Gastrocnemius medialis (tissue), 4 donors: ENCODE data around the gene AAMDC.

Experiments used
- POLR2A ChIP-seq, 2 donors: fragments of 450-650 bp; IDR thresholded peaks; one replicate each; pipeline ENCODE4 v1.6.1; 2017; ENCODE audit warnings: antibody characterized with exemption in 2 of 2, mild to moderate bottlenecking in 2 of 2, moderate library complexity in 2 of 2
- TF ChIP-seq, protein P1 (sequence below), 5 experiments: fragments of 450-650 bp in 3 of 5; fragments of 200-600 bp in 2 of 5; sonication (generic) in 2 of 5; IDR thresholded peaks in 4 of 5; conservative IDR thresholded peaks in 1 of 5; 1 replicate in 4 of 5; 2 replicates in 1 of 5; pipeline ENCODE4 v1.5.1; 2016 to 2019; ENCODE audit warnings: antibody characterized with exemption in 5 of 5, mild to moderate bottlenecking in 3 of 5, moderate library complexity in 3 of 5

DNA sequence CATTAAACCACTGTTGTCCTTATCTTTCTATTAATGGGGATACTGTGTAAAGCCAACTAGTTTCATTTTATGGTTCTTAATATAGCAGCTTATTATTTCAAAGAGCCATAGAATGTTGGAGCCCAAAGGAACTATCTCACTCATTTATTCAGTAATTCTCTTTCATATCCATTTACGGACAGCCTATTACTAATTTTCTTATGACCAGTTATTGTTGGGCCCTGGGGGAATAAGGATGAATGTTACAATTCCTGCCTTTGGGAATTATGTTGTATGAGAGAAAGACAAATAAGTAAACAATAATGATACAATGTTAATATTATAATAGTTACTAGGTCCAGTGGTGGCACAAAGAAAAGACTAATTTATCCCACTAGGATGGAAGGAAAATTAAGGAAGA, 52.4 kb downstream of the AAMDC start:
- TF ChIP-seq, protein P1, sequence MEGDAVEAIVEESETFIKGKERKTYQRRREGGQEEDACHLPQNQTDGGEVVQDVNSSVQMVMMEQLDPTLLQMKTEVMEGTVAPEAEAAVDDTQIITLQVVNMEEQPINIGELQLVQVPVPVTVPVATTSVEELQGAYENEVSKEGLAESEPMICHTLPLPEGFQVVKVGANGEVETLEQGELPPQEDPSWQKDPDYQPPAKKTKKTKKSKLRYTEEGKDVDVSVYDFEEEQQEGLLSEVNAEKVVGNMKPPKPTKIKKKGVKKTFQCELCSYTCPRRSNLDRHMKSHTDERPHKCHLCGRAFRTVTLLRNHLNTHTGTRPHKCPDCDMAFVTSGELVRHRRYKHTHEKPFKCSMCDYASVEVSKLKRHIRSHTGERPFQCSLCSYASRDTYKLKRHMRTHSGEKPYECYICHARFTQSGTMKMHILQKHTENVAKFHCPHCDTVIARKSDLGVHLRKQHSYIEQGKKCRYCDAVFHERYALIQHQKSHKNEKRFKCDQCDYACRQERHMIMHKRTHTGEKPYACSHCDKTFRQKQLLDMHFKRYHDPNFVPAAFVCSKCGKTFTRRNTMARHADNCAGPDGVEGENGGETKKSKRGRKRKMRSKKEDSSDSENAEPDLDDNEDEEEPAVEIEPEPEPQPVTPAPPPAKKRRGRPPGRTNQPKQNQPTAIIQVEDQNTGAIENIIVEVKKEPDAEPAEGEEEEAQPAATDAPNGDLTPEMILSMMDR (IDR thresholded peaks at IDR 0.05 in 4 of 5, conservative IDR thresholded peaks at IDR 0.05 in 1 of 5) = no peak
- TF ChIP-seq POLR2A (IDR thresholded peaks at IDR 0.05) = no peak
